Neural cell (in vitro differentiated cells): Measurements from ENCODE around the gene DLL1.

ENCODE experiments used
- CTCF ChIP-seq: fragments of 450-650 bp; IDR thresholded peaks from 2 replicates; pipeline ENCODE4 v1.5.1; 2014; ENCODE audit warnings: antibody characterized with exemption, mild to moderate bottlenecking, moderate library complexity; ENCODE audit not compliant: poor library complexity, severe bottlenecking
- EP300 ChIP-seq: fragments of 450-650 bp; conservative IDR thresholded peaks from 2 replicates; pipeline ENCODE4 v1.6.1; 2014; ENCODE audit warnings: antibody characterized with exemption, mild to moderate bottlenecking, moderate library complexity; ENCODE audit not compliant: poor library complexity, severe bottlenecking
- EZH2 ChIP-seq: fragments of 200-600, 300-800 bp; shearing (Covaris generic), sonication (generic); IDR thresholded peaks from 2 replicates; pipeline ENCODE4 v1.6.1; 2014; ENCODE audit warnings: antibody characterized with exemption, low read length, borderline replicate concordance, mild to moderate bottlenecking; ENCODE audit not compliant: insufficient read depth, poor library complexity, severe bottlenecking
- MXI1 ChIP-seq: fragments of 450-650 bp; conservative IDR thresholded peaks from 2 replicates; pipeline ENCODE4 v1.6.1; 2014; ENCODE audit warnings: antibody characterized with exemption, mild to moderate bottlenecking; ENCODE audit not compliant: poor library complexity, severe bottlenecking
- REST ChIP-seq: IDR thresholded peaks from 2 replicates; pipeline ENCODE4 v1.6.1; 2012; ENCODE audit warnings: borderline replicate concordance
- SMC3 ChIP-seq: fragments of 450-650 bp; conservative IDR thresholded peaks from 2 replicates; pipeline ENCODE4 v1.6.1; 2014; ENCODE audit warnings: antibody characterized with exemption, mild to moderate bottlenecking, moderate library complexity; ENCODE audit not compliant: poor library complexity
- TAF1 ChIP-seq: IDR thresholded peaks from 2 replicates; pipeline ENCODE4 v1.6.1; 2012; ENCODE audit warnings: low read depth

- no peak for TF ChIP-seq CTCF
- TF ChIP-seq EP300, result no peak
- TF ChIP-seq MXI1, result no peak
- TF ChIP-seq REST, result no peak
- no peak for TF ChIP-seq TAF1
- TF ChIP-seq EZH2, result no peak
- TF ChIP-seq SMC3, result no peak
Measured at GRCh38 chr6:170292111-170292406, 1.2 kb upstream of the DLL1 start.
